GM21786 (cell line): Measurements from ENCODE around the gene FAM107A.

ENCODE experiments used
- ATAC-seq: cut with Tn5 transposase; IDR thresholded peaks from one replicate; pipeline ENCODE4 v1.9.1; 2021; ENCODE audit not compliant: unreplicated experiment

The FAM107A gene

GRCh38 chr3:58594117-58594516, 16.9 kb upstream of the FAM107A start:
- no peak for ATAC-seq

GRCh38 chr3:58591517-58592510, 14.6 kb upstream of the FAM107A start:
- ATAC-seq = no peak

GRCh38 chr3:58588030-58588614, 10.9 kb upstream of the FAM107A start:
- ATAC-seq = no peak

DNA sequence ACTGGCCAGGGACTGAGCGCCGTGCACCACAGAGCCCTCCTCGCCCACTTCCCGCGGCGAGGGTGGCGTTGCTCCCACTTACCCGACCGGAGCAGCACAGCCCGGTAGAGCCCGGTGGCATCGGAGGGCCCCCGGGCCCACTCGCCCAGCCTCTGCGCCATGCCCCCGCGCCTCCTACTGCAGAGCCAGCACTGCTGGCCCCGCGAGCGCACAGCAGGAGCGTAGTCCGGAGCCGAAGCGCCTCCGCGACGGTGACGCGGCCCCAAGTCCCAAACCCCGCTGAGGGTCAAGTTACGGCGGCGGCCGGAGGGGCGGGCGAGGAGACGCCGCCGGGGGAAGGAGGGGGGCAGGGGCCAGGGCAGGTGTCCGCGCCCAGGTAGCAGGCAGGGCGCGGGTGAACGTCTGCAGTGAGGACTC, 9.6 kb upstream of the FAM107A start:
- no peak for ATAC-seq

GRCh38 chr3:58585994-58586393, 8.8 kb upstream of the FAM107A start:
- no peak for ATAC-seq

DNA sequence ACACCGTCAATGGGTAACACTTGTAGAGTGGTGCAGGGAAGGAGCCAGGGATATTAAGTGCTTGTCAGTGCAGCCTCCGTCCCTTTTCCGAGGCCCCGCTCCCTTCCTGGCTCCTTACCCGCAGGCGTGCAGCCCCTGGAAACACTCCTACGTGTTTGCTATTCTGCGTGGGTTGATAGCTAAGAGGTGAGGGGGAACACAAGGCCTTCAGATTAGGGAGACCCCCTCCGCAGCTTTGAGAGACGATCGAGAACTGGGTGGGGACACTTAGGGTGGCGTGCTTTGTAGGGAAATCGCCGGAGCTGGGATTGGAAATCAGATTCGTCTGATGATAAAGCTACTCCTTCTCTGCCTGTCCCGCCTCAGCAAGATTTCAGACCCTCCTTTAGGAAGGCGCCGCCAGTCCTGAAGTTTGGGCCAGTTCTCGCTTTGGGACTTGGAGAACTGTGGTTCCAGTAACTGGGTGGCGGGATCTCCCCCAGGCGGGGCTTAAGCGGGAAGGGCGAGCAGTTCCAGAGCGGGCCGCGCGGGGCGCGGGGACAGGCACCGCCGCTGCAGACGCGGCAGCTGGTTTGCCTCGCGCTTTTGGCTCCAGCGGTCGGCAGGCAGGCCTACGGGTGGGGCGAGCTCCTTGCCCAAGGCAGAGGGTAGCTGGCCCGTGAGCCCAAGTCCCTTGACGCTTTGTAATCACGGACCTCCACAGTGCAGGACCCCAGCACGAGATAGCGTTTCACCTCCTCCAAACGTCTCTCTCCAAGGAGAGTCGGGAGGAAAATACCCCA, 8.0 kb upstream of the FAM107A start:
- ATAC-seq = peak; percentile 79

- ATAC-seq = no peak
Observed at GRCh38 chr3:58584690-58585004, 7.5 kb upstream of the FAM107A start.

- no peak for ATAC-seq
Observed at GRCh38 chr3:58581328-58582091, 4.3 kb upstream of the FAM107A start.

GRCh38 chr3:58580826-58581327, 3.7 kb upstream of the FAM107A start:
- no peak for ATAC-seq

DNA sequence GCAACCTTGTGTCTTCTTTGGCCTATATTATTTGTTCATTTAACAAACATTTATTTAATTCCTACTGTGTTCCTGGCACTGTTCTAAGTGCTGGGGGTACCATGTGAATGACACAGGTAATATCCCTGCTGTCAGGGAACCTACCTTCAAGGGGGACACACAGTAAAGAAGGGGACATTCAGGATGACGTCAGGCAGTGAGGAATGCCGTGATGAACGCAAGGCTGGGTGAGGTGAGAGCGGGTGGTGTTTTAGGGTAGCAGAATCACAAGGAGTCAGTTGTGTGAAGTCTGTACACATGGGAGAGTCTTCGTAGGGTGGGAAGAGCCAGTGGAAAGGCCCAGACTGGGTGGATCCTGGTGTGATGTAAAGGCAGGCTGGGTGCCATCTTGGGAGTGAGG, 1.7 kb upstream of the FAM107A start:
- no peak for ATAC-seq

DNA sequence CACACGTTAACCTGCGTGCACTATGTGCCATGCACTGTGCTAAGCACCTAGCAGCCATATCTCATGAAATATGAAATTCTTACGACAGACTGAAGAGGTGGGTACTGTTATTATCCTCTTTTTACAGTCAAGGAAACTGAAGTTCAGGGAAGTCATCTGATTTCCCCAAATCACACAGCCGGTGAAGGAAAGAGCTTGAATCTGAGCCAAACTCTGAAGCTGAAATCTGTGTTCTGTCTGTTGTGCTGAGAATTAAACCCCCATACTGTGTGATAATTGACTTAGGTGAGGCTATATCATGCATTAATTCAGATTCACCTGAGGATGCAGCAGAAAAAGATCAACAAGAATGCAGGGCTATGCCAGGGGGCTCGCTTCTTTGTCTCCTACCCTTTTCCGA, 475 bp downstream of the FAM107A start:
- no peak for ATAC-seq

- no peak for ATAC-seq
Observed at GRCh38 chr3:58575971-58576652, 1.1 kb downstream of the FAM107A start.

GRCh38 chr3:58574682-58575081, 2.5 kb downstream of the FAM107A start:
- no peak for ATAC-seq

GRCh38 chr3:58574106-58574505, 3.1 kb downstream of the FAM107A start:
- no peak for ATAC-seq

DNA sequence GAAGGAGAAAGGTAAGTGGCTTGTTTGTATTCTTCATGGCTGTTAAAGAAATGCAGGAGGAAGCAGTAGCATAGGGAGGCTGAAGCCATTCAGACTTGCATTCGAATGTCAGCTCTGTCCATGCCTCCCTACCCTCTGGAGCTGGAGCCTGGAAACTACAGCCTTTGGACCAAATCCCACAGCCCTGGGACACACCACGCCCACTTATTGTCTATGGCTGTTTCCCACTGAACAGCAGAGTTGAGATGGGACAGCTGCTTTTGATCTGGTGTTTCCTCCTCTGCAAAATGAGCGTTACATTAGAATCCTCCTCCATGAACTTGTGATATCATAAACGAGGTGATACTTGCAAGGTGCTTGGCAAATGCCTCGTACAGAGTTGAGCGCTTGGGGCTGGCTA, 3.6 kb downstream of the FAM107A start:
- ATAC-seq = no peak

DNA sequence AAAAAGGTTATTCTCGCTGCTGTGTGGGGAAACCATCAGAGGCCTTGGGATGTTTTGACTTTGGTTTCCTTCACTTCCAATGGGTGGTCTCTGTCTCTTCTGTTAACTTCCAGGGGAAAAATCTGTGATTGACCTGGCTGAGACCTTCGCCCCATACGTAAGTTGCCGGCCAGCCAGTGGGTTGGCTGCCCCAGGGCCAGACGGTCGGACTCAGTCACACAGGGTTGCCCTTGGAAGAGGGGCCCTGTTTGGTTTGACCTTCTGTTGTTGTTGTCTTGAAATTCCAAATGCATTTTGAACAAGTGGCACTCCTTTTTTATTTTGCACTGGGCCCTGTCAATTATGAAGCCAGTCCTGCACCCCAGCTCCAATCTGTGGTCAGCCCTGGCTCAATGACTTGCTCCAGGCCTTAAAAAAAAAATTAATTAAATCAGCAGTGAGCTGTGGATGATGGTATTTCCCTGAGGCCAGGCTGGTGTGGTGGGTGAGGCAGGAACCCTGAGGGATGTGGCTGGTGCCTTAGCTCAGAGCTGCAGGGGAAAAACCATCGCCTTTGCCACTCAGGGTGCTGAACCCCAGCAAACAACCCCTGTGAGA, 4.5 kb downstream of the FAM107A start:
- no peak for ATAC-seq

DNA sequence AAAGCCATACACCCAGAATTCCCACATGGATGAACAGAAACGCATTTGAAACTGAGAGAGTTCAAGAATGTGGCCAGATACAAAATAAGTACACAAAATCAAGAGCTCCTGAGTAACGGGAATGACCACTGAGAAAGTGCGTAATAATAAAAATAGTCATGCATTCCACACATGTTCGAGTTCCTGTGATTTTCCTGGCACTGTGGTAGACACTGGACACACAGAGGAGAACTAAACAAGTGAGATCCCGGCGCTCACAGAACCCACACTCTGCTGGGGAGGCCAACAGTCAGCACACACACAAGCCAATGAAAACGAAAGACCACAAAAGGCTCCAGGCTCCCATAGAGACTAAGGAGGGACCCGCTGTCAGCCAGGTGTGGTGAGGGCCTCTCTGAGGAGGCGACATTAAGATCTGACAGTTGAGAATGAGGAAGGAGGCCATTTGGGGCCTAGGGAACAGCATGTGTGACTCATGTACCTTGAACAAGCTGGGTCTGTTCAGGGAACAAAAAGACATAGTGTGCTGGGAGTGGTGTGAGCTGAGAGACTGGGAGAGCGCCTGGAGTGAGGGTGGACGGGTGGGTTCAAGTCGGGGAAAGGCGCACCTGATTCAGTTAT, 5.1 kb downstream of the FAM107A start:
- ATAC-seq = no peak

GRCh38 chr3:58570851-58571250, 6.3 kb downstream of the FAM107A start:
- ATAC-seq = no peak

DNA sequence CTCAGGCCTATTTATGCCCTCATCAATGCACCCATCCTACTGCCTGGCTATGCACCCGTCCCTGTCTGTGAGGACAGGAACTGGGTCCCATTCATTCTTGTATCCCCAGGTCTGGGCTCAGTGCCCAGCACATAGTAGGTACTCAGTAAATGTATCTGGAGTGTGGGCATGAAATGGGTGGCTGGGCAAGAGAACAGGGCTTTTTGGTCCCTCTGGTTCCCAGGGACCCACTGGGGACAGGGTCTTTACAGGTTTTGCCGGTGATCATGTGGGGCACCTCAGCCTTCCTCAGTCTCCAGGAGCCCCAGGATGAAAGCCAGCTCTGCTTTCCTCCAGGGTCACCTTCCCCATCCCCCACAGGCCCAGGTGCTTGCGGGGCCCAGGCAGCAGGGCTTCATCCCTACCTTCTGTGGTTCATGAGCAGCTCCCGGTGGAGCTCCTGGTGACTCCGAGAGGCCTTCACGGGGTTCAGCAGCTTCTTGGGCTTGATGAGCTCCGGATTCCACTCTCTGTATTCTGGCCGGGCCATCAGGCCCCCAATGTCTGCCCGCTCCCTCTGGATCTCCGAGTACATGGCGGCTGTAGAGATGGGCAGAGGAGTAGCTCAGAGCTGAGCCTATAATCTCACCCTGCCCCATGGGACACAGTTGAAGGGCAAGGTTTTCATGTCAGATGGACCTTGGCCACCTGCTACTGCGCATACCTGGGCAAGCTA, 7.7 kb downstream of the FAM107A start:
- ATAC-seq = no peak
